K562 (cell line): Measurements from ENCODE around the gene SRBD1. TPM values are rescaled to one million over a fixed set of nuclear protein-coding genes. Genes with fewer than 3 reads are reported as not detected.

Source experiments
- ATAC-seq: fragments of 200-7000 bp; cut with Tn5 transposase; 3 replicates; pipeline ENCODE4 v1.9.1; 2020; ENCODE audit warnings: moderate library complexity
- BruUV-seq: library from RNA; stranded (reverse); fragments of 400-500 nt; replicated peaks from 2 replicates; lab custom pipeline; 2021; lab: Mats Ljungman, UMichigan
- CTCF ChIA-PET: fragments of 300-600 bp; formaldehyde crosslinking; extraction: SDS; loops from one replicate; lab custom pipeline; 2021; ENCODE audit warnings: low intra/inter-chr PET ratio; lab: Yijun Ruan, JAX
- POLR2A ChIA-PET: fragments of 300-600, 350-650 bp; sonication (Branson Sonifier 250); formaldehyde crosslinking; extraction: SDS; loops from one replicate; lab custom pipeline; 2021; ENCODE audit warnings: antibody characterized with exemption, inconsistent platforms; lab: Yijun Ruan, JAX
- DNase-seq, 4 experiments: peaks; one replicate each; pipeline versions ENCODE4 v3.0.0 to v3.0.0-alpha.2; 2011 to 2018; ENCODE audit warnings: low spot score in 3 of 4, mixed read lengths in 3 of 4; ENCODE audit errors: extremely low read depth in 1 of 4
- FAIRE-seq: peaks from 2 replicates; lab custom pipeline; 2011; peaks lifted over from hg19 to GRCh38; lab: Jason Lieb, UNC
- H2AFZ ChIP-seq: 2 replicates; pipeline ENCODE4 v1.6.0; 2011; ENCODE audit warnings: low read depth, low read length, control low read depth, inconsistent platforms
- H3K27ac ChIP-seq: fragments of 200-600 bp; 3 replicates; pipeline ENCODE4 v1.8.0; 2011; ENCODE audit warnings: low read depth, mild to moderate bottlenecking, control low read depth, inconsistent platforms, low read length, moderate library complexity, mixed read lengths; ENCODE audit errors: extremely low read depth
- H3K27me3 ChIP-seq, 2 experiments: fragments of 300-600 bp in 1 of 2; 2 replicates in 1 of 2; 3 replicates in 1 of 2; pipeline versions ENCODE4 v1.6.0 to v1.8.0; 2011; ENCODE audit warnings: inconsistent platforms in 2 of 2, low read length in 2 of 2, mild to moderate bottlenecking in 1 of 2, mixed read lengths in 1 of 2, moderate library complexity in 1 of 2; ENCODE audit not compliant: control insufficient read depth in 2 of 2, insufficient read depth in 2 of 2
- H3K36me3 ChIP-seq: fragments of 300-600 bp; 3 replicates; pipeline ENCODE4 v1.8.0; 2011; ENCODE audit warnings: mild to moderate bottlenecking, low read length, inconsistent platforms; ENCODE audit not compliant: control insufficient read depth, insufficient read depth
- H3K4me1 ChIP-seq, 2 experiments: fragments of 200-600 bp in 1 of 2; replicated peaks in 1 of 2; 2 replicates in 1 of 2; 3 replicates in 1 of 2; pipeline versions ENCODE4 v1.5.1 to v1.8.0; 2011; ENCODE audit warnings: inconsistent platforms in 2 of 2, low read length in 2 of 2, mild to moderate bottlenecking in 1 of 2, mixed read lengths in 1 of 2, moderate library complexity in 1 of 2; ENCODE audit not compliant: control insufficient read depth in 2 of 2, insufficient read depth in 2 of 2
- H3K4me2 ChIP-seq: 2 replicates; pipeline ENCODE4 v1.6.1; 2011; ENCODE audit warnings: low read length, control low read depth, inconsistent platforms, mixed read lengths; ENCODE audit not compliant: insufficient read depth
- H3K4me3 ChIP-seq: fragments of 200-600 bp; sonication (generic), shearing (Covaris generic); 2 replicates; pipeline ENCODE4 v1.5.1; 2016; ENCODE audit warnings: control low read depth, inconsistent platforms
- H3K79me2 ChIP-seq: fragments of 200-600 bp; 3 replicates; pipeline ENCODE4 v1.8.0; 2011; ENCODE audit warnings: low read length, inconsistent platforms; ENCODE audit not compliant: control insufficient read depth, insufficient read depth
- H3K9ac ChIP-seq, 2 experiments: 2 replicates each; pipeline versions ENCODE4 v1.6.0 to v1.6.1; 2011; ENCODE audit warnings: low read depth in 2 of 2, low read length in 2 of 2, control low read depth in 1 of 2, inconsistent platforms in 1 of 2, mild to moderate bottlenecking in 1 of 2, mixed read lengths in 1 of 2; ENCODE audit not compliant: insufficient read depth in 1 of 2
- H3K9me1 ChIP-seq: one replicate; pipeline ENCODE4 v1.6.0; 2011; ENCODE audit warnings: inconsistent platforms, mild to moderate bottlenecking, low read length, moderate library complexity; ENCODE audit not compliant: control insufficient read depth, insufficient read depth
- H3K9me3 ChIP-seq: replicated peaks from 2 replicates; pipeline ENCODE4 v1.5.1; 2011; ENCODE audit warnings: low read depth, low read length, inconsistent platforms; ENCODE audit not compliant: control insufficient read depth, insufficient read depth
- H4K20me1 ChIP-seq: replicated peaks from 2 replicates; pipeline ENCODE4 v1.6.1; 2011; ENCODE audit warnings: low read length, inconsistent platforms, mixed read lengths; ENCODE audit not compliant: control insufficient read depth, insufficient read depth
- ASH1L ChIP-seq: fragments of 450-650 bp; IDR thresholded peaks from 2 replicates; pipeline ENCODE4 v1.6.1; 2018; ENCODE audit warnings: borderline replicate concordance, mild to moderate bottlenecking, low read depth; ENCODE audit not compliant: partially characterized antibody
- RNF2 ChIP-seq: sonication (generic); IDR thresholded peaks from 2 replicates; pipeline ENCODE4 v1.6.1; 2016
- ZNF197 ChIP-seq: fragments of 200-800 bp; sonication (Bioruptor generic); IDR thresholded peaks from 2 replicates; pipeline ENCODE4 v1.6.1; 2016; ENCODE audit warnings: low read depth, missing genetic modification characterization, missing compliant biosample characterization
- WGBS: fragments of 100-300 bp; shearing (Covaris generic); methylation state at CpG from one replicate; pipeline ENCODE4 v1.1.6; 2016; ENCODE audit warnings: low coverage, mixed read lengths; ENCODE audit not compliant: insufficient coverage; ENCODE audit errors: missing lambda C conversion rate; 5-methylcytosine and 5-hydroxymethylcytosine counted together
- in situ Hi-C: fragments of 300-500 bp; cut with MboI; formaldehyde crosslinking; loops from 4 replicates; pipeline ENCODE4 v1.15.0; 2018; ENCODE audit warnings: inconsistent platforms, mixed read lengths
- intact Hi-C: fragments of 100-400 bp; cut with micrococcal nuclease; formaldehyde crosslinking; loops from 2 replicates; pipeline ENCODE4 v1.14.2; 2022
- polyA plus RNA-seq, 8 experiments: library from polyadenylated mRNA; depleted of rRNA in 4 of 8; stranded (reverse) in 5 of 8; unstranded in 3 of 8; fragments of >200 nt; fragmentation: Nextera tagmentation in 2 of 8; fragmentation: Illumina TruSeq in 1 of 8; extraction: Ambion mirVana in 2 of 8; extraction: Trizol in 1 of 8; gene quantifications; 2 replicates each; pipeline versions ENCODE4 v1.2.1 to v1.2.3, GENCODE V29; 2011 to 2014; ENCODE audit warnings: inconsistent platforms in 1 of 8, missing spikeins in 1 of 8
- total RNA-seq, 7 experiments: library from RNA; depleted of rRNA in 6 of 7; stranded (reverse); fragments of >200 nt in 6 of 7; fragmentation: Illumina TruSeq in 2 of 7; extraction: Trizol in 2 of 7; gene quantifications; 2 replicates each; pipeline versions ENCODE4 v1.2.1 to v1.2.3, GENCODE V29; 2011 to 2021; ENCODE audit warnings: low replicate concordance in 1 of 7

SRBD1 gene
- total and polyA plus RNA-seq, 9 of the 15 experiments (the other 6 are each of a cell fraction or from before 2014, with no cell fraction given), result 6.9 to 23.2 (median 14.7) TPM

DNA sequence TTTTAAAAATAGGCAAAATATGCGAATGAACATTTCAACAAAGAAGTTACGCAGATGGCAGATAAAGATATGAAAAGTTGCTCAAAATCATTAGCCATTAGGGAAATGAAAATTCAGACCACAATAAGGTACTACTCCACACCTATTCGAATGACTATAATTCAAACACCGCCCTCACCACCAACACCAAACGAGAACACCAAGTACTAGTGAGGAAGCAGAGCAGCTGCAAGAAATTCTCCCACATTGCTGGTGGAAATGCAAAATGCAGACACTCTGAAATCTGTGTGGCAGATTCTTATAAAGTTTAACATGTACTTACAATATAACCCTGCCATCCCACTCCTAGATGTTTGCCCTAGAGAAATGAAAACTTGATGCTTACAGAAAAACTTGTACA lies 23.2 kb upstream of the SRBD1 start:
- intact Hi-C loops, result no loop called here
- FAIRE-seq (no peak), DNase-seq (no peak), ATAC-seq (no peak)
- ChIA-PET POLR2A (no interaction called here), CTCF (no interaction called here)
- no peaks in the 10 kb centered on the region for H3K9me3 ChIP-seq
- no peaks in the 10 kb centered on the region for H3K4me1 ChIP-seq
- 0% methylated on average over 5 of the region's 5 CpGs for WGBS
- H3K9ac ChIP-seq, result no peak overlapping the region
- in situ Hi-C loops, result no loop called here
- no peaks in the 10 kb centered on the region for H4K20me1 ChIP-seq
- H3K36me3 ChIP-seq, result no peaks in the 10 kb centered on the region
- H3K27me3 ChIP-seq, result peaks cover 8 to 9% of the 10 kb centered on the region in 2 experiments; a peak in 3 of 5 replicates
- TF ChIP-seq ASH1L (no peak), RNF2 (peak; percentile 61; the same call in 1 of the 2 replicates)
- H3K79me2 ChIP-seq, result no peaks in the 10 kb centered on the region
- H2AFZ ChIP-seq, result no peak overlapping the region
- no peaks in the 10 kb centered on the region for H3K9me1 ChIP-seq
- BruUV-seq, result no TSS peak
- no peak overlapping the region for H3K4me3 ChIP-seq
- H3K4me2 ChIP-seq, result no peak overlapping the region
- H3K27ac ChIP-seq, result no peak overlapping the region

DNA sequence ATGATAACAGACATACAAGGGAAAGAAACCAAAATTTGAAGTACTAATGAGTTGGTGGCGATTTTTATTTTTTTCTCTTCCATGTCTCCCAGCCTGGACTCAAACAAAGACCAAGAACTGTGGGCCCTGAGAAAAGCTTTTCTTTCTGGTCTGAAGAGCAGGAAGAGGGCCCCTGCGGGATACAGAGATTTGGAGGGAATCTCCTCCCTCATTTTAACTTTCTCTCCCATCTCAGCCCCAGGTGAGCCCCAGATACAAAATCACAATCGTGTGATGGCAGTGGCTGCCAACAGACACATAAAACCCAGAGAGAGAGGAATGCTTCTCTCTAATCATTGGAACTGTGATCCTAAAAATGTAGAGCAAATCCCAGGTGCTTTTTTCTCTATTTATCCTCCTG lies 20.9 kb upstream of the SRBD1 start:
- POLR2A ChIA-PET, result no interaction called here

More for the DNA sequence above, 20.9 kb upstream of the SRBD1 start:
- in situ Hi-C loops, result no loop called here
- no peaks in the 10 kb centered on the region for H3K36me3 ChIP-seq
- H4K20me1 ChIP-seq, result no peaks in the 10 kb centered on the region
- no peaks in the 10 kb centered on the region for H3K4me1 ChIP-seq
- CTCF ChIA-PET, result no interaction called here
- H3K27ac ChIP-seq, result no peak overlapping the region
- FAIRE-seq, result no peak
- WGBS, result 7% methylated on average over 3 of the region's 3 CpGs
- no TSS peak for BruUV-seq
- no peak overlapping the region for H2AFZ ChIP-seq
- H3K9me3 ChIP-seq, result no peaks in the 10 kb centered on the region
- H3K9me1 ChIP-seq, result no peaks in the 10 kb centered on the region
- intact Hi-C loops, result no loop called here
- no peak overlapping the region for H3K9ac ChIP-seq
- ATAC-seq, result no peak
- H3K4me2 ChIP-seq, result no peak overlapping the region
- H3K79me2 ChIP-seq, result no peaks in the 10 kb centered on the region
- TF ChIP-seq ZNF197, result no peak
- no peak overlapping the region for H3K4me3 ChIP-seq
- peaks cover 5 to 7% of the 10 kb centered on the region in 2 experiments for H3K27me3 ChIP-seq
- DNase-seq, result no peak
